ENCODE results near the gene VAV1. TPM values are rescaled to one million over a fixed set of nuclear protein-coding genes. Genes with fewer than 3 reads are reported as not detected.

VAV1 gene
- polyA plus RNA-seq, 1 donor from 2014 or later, result not detected

DNA sequence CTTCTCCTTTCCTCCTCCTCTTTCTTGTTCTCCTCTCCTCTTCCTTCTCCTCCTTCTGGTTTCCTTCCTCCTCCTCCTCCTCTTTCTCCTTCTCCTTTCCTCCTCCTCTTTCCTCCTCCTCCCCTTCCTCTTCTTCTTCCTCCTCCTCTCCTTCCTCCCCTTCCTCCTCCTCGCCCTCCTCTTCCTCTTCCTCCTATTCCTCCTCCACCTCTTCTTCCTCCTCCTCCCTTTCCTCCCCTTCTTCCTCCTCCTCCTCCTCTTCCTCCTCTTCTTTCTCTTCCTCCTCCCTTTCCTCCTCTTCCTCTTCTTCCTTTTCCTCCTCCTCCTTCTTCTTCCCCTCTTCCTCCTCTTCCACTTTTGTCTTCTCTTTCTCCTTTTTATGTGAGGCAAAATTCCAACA is 59.9 kb downstream of the VAV1 start:
- no peaks in the 10 kb centered on the region for H3K9me2 ChIP-seq (ENCODE audit: insufficient read depth, low read length)
- H3K4me2 ChIP-seq (ENCODE audit: low read length), result no peak overlapping the region
- no peaks in the 10 kb centered on the region for H3K36me3 ChIP-seq (ENCODE audit: insufficient read depth, low read length)
- TF ChIP-seq REST (IDR thresholded peaks at IDR 0.05; ENCODE audit: borderline replicate concordance) (no peak), TAF1 (IDR thresholded peaks at IDR 0.05; ENCODE audit: low read depth) (no peak), RAD21 (conservative IDR thresholded peaks at IDR 0.05) (no peak), POLR2AphosphoS5 (IDR thresholded peaks at IDR 0.05) (no peak), EZH2 (IDR thresholded peaks at IDR 0.05; ENCODE audit: borderline replicate concordance, insufficient read depth, low read length, poor library complexity, severe bottlenecking) (no peak), CTCF (IDR thresholded peaks at IDR 0.05; ENCODE audit: poor library complexity, severe bottlenecking) (no peak), EP300 (conservative IDR thresholded peaks at IDR 0.05; ENCODE audit: poor library complexity, severe bottlenecking) (no peak), SMC3 (conservative IDR thresholded peaks at IDR 0.05; ENCODE audit: poor library complexity) (no peak)
- H3K9ac ChIP-seq (ENCODE audit: low read length), result no peak overlapping the region
- H2AFZ ChIP-seq (ENCODE audit: low read depth, low read length), result no peak overlapping the region
- no peak overlapping the region for H3K4me3 ChIP-seq (ENCODE audit: low read length)
- no peak overlapping the region for H3K27ac ChIP-seq (ENCODE audit: low read length)
- no peaks in the 10 kb centered on the region for H3K79me2 ChIP-seq (replicated peaks; ENCODE audit: insufficient read depth, low read length)
- H4K20me1 ChIP-seq (ENCODE audit: insufficient read depth), result no peaks in the 10 kb centered on the region
- H3K27me3 ChIP-seq (ENCODE audit: insufficient read depth, low read depth, low read length), result no peaks in the 10 kb centered on the region
- H3K9me3 ChIP-seq (ENCODE audit: low read length), result no peaks in the 10 kb centered on the region
- H3F3A ChIP-seq (ENCODE audit: insufficient read depth, low read length, poor library complexity, severe bottlenecking), result no peaks in the 10 kb centered on the region

DNA sequence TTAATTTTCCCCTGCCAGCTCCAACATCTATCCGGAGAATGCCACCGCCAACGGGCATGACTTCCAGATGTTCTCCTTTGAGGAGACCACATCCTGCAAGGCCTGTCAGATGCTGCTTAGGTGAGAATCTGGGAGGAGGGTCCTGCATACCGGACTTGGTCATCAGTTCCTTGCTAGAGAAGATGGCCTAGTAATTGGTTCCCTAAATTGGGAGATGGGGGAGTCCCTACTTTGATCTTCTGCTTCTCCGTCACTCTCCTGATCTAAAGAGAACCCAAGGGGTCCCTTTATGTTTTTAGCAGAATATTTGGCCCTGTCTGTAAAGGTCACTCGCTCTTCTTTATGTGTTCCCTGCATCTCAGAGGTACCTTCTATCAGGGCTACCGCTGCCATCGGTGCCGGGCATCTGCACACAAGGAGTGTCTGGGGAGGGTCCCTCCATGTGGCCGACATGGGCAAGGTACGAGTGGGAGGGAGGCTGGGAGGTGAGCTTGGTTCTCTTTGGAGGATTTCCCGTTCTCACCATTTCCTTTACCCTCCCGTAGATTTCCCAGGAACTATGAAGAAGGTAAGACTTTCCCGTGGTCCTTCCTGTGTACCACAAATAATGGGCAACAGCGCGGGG is 60.8 kb downstream of the VAV1 start:
- H3K4me2 ChIP-seq (ENCODE audit: low read length), result no peak overlapping the region

More for the DNA sequence above, 60.8 kb downstream of the VAV1 start:
- Histone ChIP-seq H3K9me2 (ENCODE audit: insufficient read depth, low read length) (no peaks in the 10 kb centered on the region), H3K9me3 (ENCODE audit: low read length) (no peaks in the 10 kb centered on the region), H3K27me3 (ENCODE audit: insufficient read depth, low read depth, low read length) (no peaks in the 10 kb centered on the region), H3K36me3 (ENCODE audit: insufficient read depth, low read length) (no peaks in the 10 kb centered on the region), H3K79me2 (replicated peaks; ENCODE audit: insufficient read depth, low read length) (no peaks in the 10 kb centered on the region), H3F3A (ENCODE audit: insufficient read depth, low read length, poor library complexity, severe bottlenecking) (no peaks in the 10 kb centered on the region), H2AFZ (ENCODE audit: low read depth, low read length) (no peak overlapping the region), H3K27ac (ENCODE audit: low read length) (no peak overlapping the region), H3K9ac (ENCODE audit: low read length) (no peak overlapping the region), H3K4me3 (ENCODE audit: low read length) (no peak overlapping the region), H4K20me1 (ENCODE audit: insufficient read depth) (no peaks in the 10 kb centered on the region)
- TF ChIP-seq POLR2AphosphoS5 (IDR thresholded peaks at IDR 0.05), result no peak
- TF ChIP-seq SMC3 (conservative IDR thresholded peaks at IDR 0.05; ENCODE audit: poor library complexity), result no peak
- no peak for TF ChIP-seq MXI1 (conservative IDR thresholded peaks at IDR 0.05; ENCODE audit: poor library complexity, severe bottlenecking)
- TF ChIP-seq EP300 (conservative IDR thresholded peaks at IDR 0.05; ENCODE audit: poor library complexity, severe bottlenecking), result no peak
- TF ChIP-seq RAD21 (conservative IDR thresholded peaks at IDR 0.05), result no peak
- no peak for TF ChIP-seq REST (IDR thresholded peaks at IDR 0.05; ENCODE audit: borderline replicate concordance)
- TF ChIP-seq CTCF (IDR thresholded peaks at IDR 0.05; ENCODE audit: poor library complexity, severe bottlenecking), result no peak
- no peak for TF ChIP-seq EZH2 (IDR thresholded peaks at IDR 0.05; ENCODE audit: borderline replicate concordance, insufficient read depth, low read length, poor library complexity, severe bottlenecking)
- TF ChIP-seq TAF1 (IDR thresholded peaks at IDR 0.05; ENCODE audit: low read depth), result no peak
